GM10266 (cell line): ENCODE results near the gene CTBP2.

Source experiments
- DNase-seq: peaks from one replicate; pipeline ENCODE4 v3.0.0; 2012; ENCODE audit errors: extremely low spot score
- CTCF ChIP-seq: IDR thresholded peaks from 2 replicates; pipeline ENCODE4 v1.5.1; 2012; ENCODE audit warnings: mild to moderate bottlenecking, low read depth; ENCODE audit not compliant: control insufficient read depth, insufficient read depth; ENCODE audit errors: missing control alignments

The CTBP2 gene

GRCh38 chr10:125054669-125055268 is 105.6 kb downstream of the CTBP2 start:
- DNase-seq: no peak

GRCh38 chr10:125054216-125054615 is 106.1 kb downstream of the CTBP2 start:
- no peak for TF ChIP-seq CTCF
- DNase-seq: no peak

More at GRCh38 chr10:125054669-125055268, 105.6 kb downstream of the CTBP2 start:
- TF ChIP-seq CTCF: no peak

- no peak for DNase-seq
- TF ChIP-seq CTCF: no peak
Measured at GRCh38 chr10:125052146-125052545, 108.2 kb downstream of the CTBP2 start.

GRCh38 chr10:125050383-125050782 is 110.0 kb downstream of the CTBP2 start:
- no peak for TF ChIP-seq CTCF
- no peak for DNase-seq

GRCh38 chr10:125049216-125049881 is 111.0 kb downstream of the CTBP2 start:
- DNase-seq: no peak
- TF ChIP-seq CTCF: no peak

- peak; percentile 97 for TF ChIP-seq CTCF
Measured at GRCh38 chr10:125048094-125048864, 112.1 kb downstream of the CTBP2 start.

More at GRCh38 chr10:125048094-125048864, 112.1 kb downstream of the CTBP2 start:
- DNase-seq: peak; percentile 76
